WI38 (cell line): ENCODE results near the gene KCNJ5.

Source experiments
- H3K4me3 ChIP-seq: 2 replicates; pipeline ENCODE4 v1.5.1; 2011; ENCODE audit warnings: low read depth, mild to moderate bottlenecking, control low read depth, low read length
- CTCF ChIP-seq: IDR thresholded peaks from 2 replicates; pipeline ENCODE4 v1.5.1; 2012; ENCODE audit warnings: low read depth, mild to moderate bottlenecking, control low read depth, low read length

Gene KCNJ5

GRCh38 chr11:128911701-128912100 lies 20.5 kb downstream of the KCNJ5 start:
- TF ChIP-seq CTCF = no peak

DNA sequence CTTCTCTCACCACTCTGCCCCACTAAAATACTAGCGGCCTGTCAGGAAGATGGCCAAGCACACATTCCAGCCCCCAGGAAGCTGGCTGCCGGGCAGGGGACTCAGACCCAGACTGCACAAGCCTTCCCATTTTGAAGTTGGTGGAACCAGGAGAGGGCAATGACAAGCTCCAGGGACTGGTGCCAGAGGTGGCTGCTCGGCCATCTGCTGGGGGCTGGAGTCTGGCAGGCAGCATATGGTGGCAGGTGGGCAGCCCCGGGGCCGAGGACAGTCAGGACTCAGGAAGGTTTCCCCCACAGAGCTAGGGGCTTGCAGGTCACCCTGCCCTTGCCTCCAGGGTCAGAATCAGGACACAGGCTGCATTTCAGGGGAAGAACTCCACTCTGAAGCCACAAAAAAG lies 22.6 kb downstream of the KCNJ5 start:
- no peak for TF ChIP-seq CTCF
- no peak overlapping the region for H3K4me3 ChIP-seq

More at GRCh38 chr11:128911701-128912100, 20.5 kb downstream of the KCNJ5 start:
- no peak overlapping the region for H3K4me3 ChIP-seq

- no peak overlapping the region for H3K4me3 ChIP-seq
- TF ChIP-seq CTCF = no peak
These were observed 23.3 kb downstream of the KCNJ5 start for GRCh38 chr11:128914216-128915148.

DNA sequence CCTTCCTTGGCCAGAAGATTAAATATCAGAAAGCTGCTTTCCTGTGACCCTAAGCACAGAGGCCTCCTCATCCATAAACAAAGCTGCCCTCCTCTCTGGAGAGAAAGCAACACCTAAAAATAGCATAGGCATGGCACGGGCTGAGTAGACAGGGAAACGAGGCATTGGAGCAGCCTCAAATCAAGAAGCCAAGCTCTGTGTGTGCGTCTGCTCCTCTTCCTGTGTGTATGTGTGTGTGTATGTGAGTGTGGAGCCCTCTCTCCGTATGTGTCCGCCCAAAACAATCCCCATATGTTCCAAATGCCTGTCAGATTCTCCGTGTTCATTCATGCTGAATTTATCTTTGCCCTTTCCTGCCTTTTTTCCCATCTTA lies 24.0 kb downstream of the KCNJ5 start:
- H3K4me3 ChIP-seq = no peak overlapping the region
- no peak for TF ChIP-seq CTCF

- no peak overlapping the region for H3K4me3 ChIP-seq
- TF ChIP-seq CTCF = no peak
These were observed 24.9 kb downstream of the KCNJ5 start for GRCh38 chr11:128916037-128916572.

GRCh38 chr11:128916681-128917080 lies 25.5 kb downstream of the KCNJ5 start:
- no peak for TF ChIP-seq CTCF
- no peak overlapping the region for H3K4me3 ChIP-seq

- no peak for TF ChIP-seq CTCF
- H3K4me3 ChIP-seq = no peak overlapping the region
These were observed 26.1 kb downstream of the KCNJ5 start for GRCh38 chr11:128917144-128917724.
